ENCODE measurements around the gene STAT1. TPM values are rescaled to one million over a fixed set of nuclear protein-coding genes. Genes with fewer than 3 reads are reported as not detected.

STAT1 gene
- polyA plus RNA-seq, 1 donor (not counting 4 experiments of a cell fraction or from before 2014, with no cell fraction given) = 181 TPM

- Histone ChIP-seq H2AFZ (ENCODE audit: control insufficient read depth, low read length) (no peak overlapping the region), H4K20me1 (ENCODE audit: control insufficient read depth, extremely low read depth, insufficient read depth, low read length) (no peaks in the 10 kb centered on the region), H3K9me3 (ENCODE audit: control insufficient read depth, low read depth, low read length) (no peaks in the 10 kb centered on the region), H3K27ac (ENCODE audit: control insufficient read depth, insufficient read depth, low read length) (no peak overlapping the region), H3K4me2 (ENCODE audit: control insufficient read depth, extremely low read depth, insufficient read depth, low read depth, low read length) (no peak overlapping the region), H3K4me1 (ENCODE audit: control insufficient read depth, extremely low read depth, insufficient read depth, low read length) (peaks cover 14% of the 10 kb centered on the region), H3K27me3 (ENCODE audit: control insufficient read depth, extremely low read depth, insufficient read depth, low read length) (no peaks in the 10 kb centered on the region), H3K9ac (ENCODE audit: control insufficient read depth, extremely low read depth, insufficient read depth, low read length) (no peak overlapping the region), H3K4me3 (ENCODE audit: control insufficient read depth in 2 of 3, extremely low read depth in 1 of 3, insufficient read depth in 2 of 3, low read depth in 1 of 3, low read length in 3 of 3) (no peak overlapping the region), H3K36me3 (ENCODE audit: control insufficient read depth in 2 of 2, extremely low read depth in 1 of 2, insufficient read depth in 2 of 2, low read length in 2 of 2) (no peaks in the 10 kb centered on the region), H3K79me2 (ENCODE audit: control insufficient read depth, insufficient read depth, low read length) (peaks cover 9% of the 10 kb centered on the region), H3K9me1 (ENCODE audit: control insufficient read depth, extremely low read depth, insufficient read depth, low read length) (no peaks in the 10 kb centered on the region)
- dilution Hi-C loops (cut with MboI; ENCODE audit: extremely low pct_ligation_motif_present, low sequenced_read_pairs) = no loop called here
- TF ChIP-seq, protein P1, sequence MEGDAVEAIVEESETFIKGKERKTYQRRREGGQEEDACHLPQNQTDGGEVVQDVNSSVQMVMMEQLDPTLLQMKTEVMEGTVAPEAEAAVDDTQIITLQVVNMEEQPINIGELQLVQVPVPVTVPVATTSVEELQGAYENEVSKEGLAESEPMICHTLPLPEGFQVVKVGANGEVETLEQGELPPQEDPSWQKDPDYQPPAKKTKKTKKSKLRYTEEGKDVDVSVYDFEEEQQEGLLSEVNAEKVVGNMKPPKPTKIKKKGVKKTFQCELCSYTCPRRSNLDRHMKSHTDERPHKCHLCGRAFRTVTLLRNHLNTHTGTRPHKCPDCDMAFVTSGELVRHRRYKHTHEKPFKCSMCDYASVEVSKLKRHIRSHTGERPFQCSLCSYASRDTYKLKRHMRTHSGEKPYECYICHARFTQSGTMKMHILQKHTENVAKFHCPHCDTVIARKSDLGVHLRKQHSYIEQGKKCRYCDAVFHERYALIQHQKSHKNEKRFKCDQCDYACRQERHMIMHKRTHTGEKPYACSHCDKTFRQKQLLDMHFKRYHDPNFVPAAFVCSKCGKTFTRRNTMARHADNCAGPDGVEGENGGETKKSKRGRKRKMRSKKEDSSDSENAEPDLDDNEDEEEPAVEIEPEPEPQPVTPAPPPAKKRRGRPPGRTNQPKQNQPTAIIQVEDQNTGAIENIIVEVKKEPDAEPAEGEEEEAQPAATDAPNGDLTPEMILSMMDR (optimal IDR thresholded peaks at IDR 0.05 in 1 of 3, IDR thresholded peaks at IDR 0.05 in 1 of 3, conservative IDR thresholded peaks at IDR 0.05 in 1 of 3; ENCODE audit: extremely low read depth in 1 of 3, insufficient read depth in 2 of 3, low read length in 3 of 3) = no peak
- TF ChIP-seq EZH2 (IDR thresholded peaks at IDR 0.05; ENCODE audit: low read length) = no peak
- no peak for DNase-seq (ENCODE audit: low read depth, low spot score)
- no peak for FAIRE-seq
Measured at GRCh38 chr2:191018048-191018447, 4.1 kb upstream of the STAT1 start.

GRCh38 chr2:191015831-191016230 is 1.9 kb upstream of the STAT1 start:
- TF ChIP-seq, protein P1 (optimal IDR thresholded peaks at IDR 0.05 in 1 of 3, IDR thresholded peaks at IDR 0.05 in 1 of 3, conservative IDR thresholded peaks at IDR 0.05 in 1 of 3; ENCODE audit: extremely low read depth in 1 of 3, insufficient read depth in 2 of 3, low read length in 3 of 3) = no peak
- TF ChIP-seq EZH2 (IDR thresholded peaks at IDR 0.05; ENCODE audit: low read length) = no peak

More at GRCh38 chr2:191015831-191016230, 1.9 kb upstream of the STAT1 start:
- no peak overlapping the region for H3K4me3 ChIP-seq (ENCODE audit: control insufficient read depth in 2 of 3, extremely low read depth in 1 of 3, insufficient read depth in 2 of 3, low read depth in 1 of 3, low read length in 3 of 3)
- H3K4me2 ChIP-seq (ENCODE audit: control insufficient read depth, extremely low read depth, insufficient read depth, low read depth, low read length) = no peak overlapping the region
- peaks cover 31% of the 10 kb centered on the region for H3K79me2 ChIP-seq (ENCODE audit: control insufficient read depth, insufficient read depth, low read length)
- FAIRE-seq (no peak), DNase-seq (ENCODE audit: low read depth, low spot score) (no peak)
- H3K9ac ChIP-seq (ENCODE audit: control insufficient read depth, extremely low read depth, insufficient read depth, low read length) = no peak overlapping the region
- no peaks in the 10 kb centered on the region for H3K9me1 ChIP-seq (ENCODE audit: control insufficient read depth, extremely low read depth, insufficient read depth, low read length)
- peaks cover 20% of the 10 kb centered on the region for H3K4me1 ChIP-seq (ENCODE audit: control insufficient read depth, extremely low read depth, insufficient read depth, low read length)
- H3K27ac ChIP-seq (ENCODE audit: control insufficient read depth, insufficient read depth, low read length) = no peak overlapping the region
- H4K20me1 ChIP-seq (ENCODE audit: control insufficient read depth, extremely low read depth, insufficient read depth, low read length) = no peaks in the 10 kb centered on the region
- H3K36me3 ChIP-seq (ENCODE audit: control insufficient read depth in 2 of 2, extremely low read depth in 1 of 2, insufficient read depth in 2 of 2, low read length in 2 of 2) = peaks cover 0 to 6% of the 10 kb centered on the region in 2 experiments
- no peak overlapping the region for H2AFZ ChIP-seq (ENCODE audit: control insufficient read depth, low read length)
- dilution Hi-C loops (cut with MboI; ENCODE audit: extremely low pct_ligation_motif_present, low sequenced_read_pairs) = no loop called here
- H3K9me3 ChIP-seq (ENCODE audit: control insufficient read depth, low read depth, low read length) = no peaks in the 10 kb centered on the region
- H3K27me3 ChIP-seq (ENCODE audit: control insufficient read depth, extremely low read depth, insufficient read depth, low read length) = no peaks in the 10 kb centered on the region

Data from keratinocyte (primary cell).